8988T (cell line): ENCODE data around the gene BCAP31.
"Not testable (repeated sequence)": the region's sequence is repeated elsewhere in the genome, so short reads cannot be mapped to it uniquely, and the experiment has no call there.

Source experiments
- DNase-seq: peaks from one replicate; pipeline ENCODE4 v3.0.0; 2011

BCAP31 gene

DNA sequence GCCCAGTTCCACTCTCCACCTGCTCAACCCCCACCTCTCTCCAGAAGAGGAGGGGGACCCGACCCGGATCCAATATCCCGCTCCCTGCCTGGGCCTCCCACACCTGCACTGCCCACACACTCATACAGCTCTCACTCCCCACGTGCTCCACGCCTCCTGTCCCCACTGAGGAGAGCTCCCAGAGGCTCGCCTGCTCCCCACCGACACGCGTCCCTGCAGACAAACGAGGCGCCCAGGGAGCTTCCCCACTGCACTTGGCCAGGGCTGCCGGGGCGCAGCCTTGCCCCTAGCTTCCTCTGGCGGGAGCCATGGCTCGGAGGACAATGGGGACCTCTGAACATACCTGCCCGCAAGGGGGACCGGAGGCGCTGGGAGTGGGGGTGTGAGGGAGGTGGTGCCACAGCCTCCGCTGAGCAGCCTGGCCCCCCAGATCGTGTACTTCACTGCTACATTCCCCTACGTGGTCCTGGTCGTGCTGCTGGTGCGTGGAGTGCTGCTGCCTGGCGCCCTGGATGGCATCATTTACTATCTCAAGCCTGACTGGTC lies 31.5 kb downstream of the BCAP31 start:
- DNase-seq: no peak

GRCh38 chrX:153692003-153692402 lies 32.2 kb downstream of the BCAP31 start:
- DNase-seq: no peak

DNA sequence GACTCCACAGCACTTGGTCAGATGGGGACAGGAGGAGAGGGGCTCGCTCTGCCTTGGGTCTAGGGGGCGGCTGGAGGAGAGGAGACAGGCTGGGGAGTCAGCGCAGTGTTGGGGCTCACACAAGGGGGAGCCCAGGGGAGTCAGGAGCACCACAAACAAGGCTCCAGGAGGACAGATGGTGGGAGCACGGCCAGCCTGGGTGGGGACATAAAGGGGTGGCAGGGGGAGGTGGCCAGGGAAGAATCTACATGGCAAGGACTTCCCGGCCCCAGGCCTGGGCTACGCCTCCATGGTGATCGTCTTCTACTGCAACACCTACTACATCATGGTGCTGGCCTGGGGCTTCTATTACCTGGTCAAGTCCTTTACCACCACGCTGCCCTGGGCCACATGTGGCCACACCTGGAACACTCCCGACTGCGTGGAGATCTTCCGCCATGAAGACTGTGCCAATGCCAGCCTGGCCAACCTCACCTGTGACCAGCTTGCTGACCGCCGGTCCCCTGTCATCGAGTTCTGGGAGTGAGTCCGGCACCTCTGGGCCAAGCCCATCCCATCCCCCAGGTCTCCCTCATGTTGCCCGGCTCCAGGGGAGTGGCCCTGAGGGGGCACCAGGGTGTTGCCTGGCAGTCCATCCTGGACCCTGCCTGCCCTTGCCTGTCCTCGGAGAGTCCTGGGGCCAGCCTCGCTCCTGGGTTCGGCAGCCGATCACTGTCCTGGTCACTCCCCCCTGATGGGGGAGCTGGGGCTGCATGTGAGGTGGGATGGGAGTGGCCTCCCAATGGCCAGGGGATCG lies 33.0 kb downstream of the BCAP31 start:
- not testable (repeated sequence) for DNase-seq

DNA sequence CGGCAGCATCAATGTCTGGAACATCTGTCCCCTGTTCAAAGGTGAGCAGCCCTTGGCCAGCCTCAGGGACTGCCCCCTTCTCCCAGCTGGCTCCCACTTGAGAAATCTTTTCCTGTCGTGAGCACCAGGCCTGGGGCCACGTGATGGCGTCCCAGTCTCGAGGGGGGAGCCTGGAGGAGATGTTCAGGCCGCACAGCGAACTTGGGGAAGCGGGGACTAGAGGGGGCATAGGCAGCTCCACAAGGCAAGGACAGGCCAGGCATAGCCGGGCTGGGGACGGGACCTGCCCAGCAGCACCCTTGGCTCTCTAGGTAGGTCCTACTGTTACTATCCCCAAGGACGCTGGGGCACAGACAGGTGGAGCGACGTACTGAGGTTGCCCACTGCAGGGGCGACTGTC lies 33.7 kb downstream of the BCAP31 start:
- DNase-seq: no peak

DNA sequence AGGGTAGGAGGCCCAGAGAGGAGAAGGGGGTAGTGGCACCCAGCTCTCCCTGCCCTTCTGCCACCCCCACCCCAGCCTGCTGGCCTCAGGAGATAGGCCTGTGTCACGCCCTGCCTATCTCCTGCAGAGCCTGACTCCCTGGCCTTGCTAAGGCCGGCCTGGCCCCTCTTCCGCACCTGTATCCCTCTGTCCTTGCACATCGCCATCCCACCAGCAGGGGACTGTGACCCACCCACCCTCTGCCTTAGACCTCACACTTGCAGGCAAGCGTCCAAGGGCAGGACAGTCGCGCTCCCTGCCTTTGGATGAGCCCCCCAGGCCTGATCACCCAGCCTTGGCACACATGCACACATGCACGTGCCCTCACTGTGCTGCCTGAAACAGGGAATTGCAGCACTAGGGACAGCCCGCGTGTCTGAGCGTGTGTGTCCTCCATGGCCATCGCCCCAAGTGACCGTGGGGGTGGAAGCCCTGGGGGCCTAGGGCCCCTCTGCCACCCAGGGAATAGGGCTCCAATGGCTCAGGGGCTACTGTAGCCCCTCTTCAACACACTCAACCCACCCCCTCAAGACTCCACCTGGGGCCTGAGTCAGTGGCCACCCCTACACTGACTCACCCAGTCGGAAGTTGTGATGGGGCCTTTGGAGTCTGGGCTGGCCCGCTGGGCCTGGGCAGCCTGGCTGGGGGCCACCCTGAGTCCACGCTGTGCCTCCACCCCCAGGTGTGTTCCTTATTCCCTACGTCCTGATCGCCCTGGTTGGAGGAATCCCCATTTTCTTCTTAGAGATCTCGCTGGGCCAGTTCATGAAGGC lies 34.3 kb downstream of the BCAP31 start:
- no peak for DNase-seq

GRCh38 chrX:153688911-153689590 lies 35.1 kb downstream of the BCAP31 start:
- no peak for DNase-seq

- no peak for DNase-seq
These were observed 35.7 kb downstream of the BCAP31 start for GRCh38 chrX:153688506-153688905.

DNA sequence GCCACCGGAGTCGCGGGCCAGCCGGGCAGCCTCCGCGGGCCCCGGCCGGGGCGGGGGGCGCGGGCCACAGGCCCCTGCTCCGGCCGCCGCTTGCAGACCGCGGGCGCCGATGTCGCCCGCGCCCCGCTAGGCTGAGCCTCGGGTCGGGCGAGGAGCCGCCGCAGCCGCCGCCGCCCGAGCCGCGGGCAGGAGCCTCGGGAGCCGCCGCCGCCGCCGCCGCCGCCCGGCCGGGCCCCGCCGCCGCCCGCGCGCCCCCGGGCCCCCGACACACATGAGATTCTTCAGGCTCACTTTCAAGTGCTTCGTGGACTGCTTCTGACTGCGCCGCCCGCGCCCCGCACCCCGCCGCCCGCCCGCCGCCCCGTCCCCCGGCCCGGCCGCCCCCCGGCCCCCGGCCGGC lies 36.1 kb downstream of the BCAP31 start:
- no peak for DNase-seq

DNA sequence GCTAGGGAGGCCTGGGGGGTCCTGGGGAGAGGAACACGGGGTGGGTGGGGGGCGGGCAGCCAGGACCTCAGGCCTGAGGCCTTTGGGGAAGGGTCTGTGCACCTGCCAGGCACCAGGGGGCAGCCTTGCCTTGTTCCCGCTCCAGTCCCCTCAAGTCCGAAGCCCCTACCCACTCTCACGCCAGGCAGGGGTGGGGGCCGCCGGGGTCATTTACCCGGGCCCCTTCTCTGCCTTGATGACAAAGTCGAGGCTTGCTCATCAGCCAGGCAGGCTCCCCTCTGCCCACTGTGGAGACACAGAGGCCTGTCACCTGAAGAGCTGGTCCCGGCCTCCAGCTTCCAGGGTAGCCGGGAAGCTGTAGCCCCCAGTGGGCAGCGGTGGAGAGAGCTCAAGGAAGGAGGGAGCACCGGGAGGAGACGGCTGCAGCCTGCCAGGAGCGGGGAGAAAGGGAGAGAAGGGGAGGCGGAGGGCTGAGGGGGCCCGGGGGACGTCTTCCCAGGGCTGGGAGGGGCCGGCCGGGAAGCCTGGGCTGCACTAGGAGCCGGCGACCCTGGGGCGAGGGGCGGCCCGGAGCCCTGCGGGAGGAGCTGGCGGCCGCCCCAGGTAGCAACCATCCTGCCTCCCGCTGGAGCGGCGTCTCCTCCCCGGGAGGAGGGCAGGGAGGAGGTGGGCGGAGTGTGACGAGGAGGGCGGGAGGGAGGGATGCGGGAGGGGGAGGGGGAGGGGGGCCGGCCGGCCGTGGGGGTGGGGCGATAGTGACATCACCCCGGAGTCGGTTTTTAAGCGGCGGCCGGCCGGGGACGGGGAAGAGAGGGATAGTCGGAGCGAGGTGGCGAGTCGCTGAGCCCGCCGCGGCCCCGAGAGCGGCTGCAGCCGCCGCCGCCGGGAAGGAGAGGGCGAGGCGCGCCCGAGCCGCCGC lies 36.8 kb downstream of the BCAP31 start, which contains the start of gene SLC6A8:
Gene SLC6A8 (plus strand): TSS at position 806 of the 919 bp plus-strand sequence. CDS start 649 bp downstream, outside the sequence.
- DNase-seq: peak; percentile 66

DNA sequence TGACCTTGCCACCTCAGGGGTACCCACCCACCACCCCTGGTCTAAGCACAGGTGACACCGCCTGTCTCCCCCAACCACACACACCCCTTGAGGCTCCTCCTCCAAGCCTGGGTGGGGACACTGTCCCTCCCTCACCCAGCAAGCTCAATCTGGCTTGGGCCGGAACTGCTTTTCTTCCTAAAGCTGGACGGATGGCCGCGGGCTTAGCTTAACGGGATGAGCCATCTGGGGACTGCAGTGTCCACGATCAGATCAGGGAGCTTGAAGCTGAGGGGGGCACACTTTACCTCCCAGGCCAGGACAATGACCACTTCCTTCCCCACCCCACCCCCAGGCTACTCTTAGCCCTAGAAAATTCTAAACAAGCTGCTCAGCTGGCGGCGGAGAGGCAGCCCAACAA lies 37.5 kb downstream of the BCAP31 start:
- no peak for DNase-seq

GRCh38 chrX:153685751-153686696 lies 38.2 kb downstream of the BCAP31 start:
- DNase-seq: no peak

DNA sequence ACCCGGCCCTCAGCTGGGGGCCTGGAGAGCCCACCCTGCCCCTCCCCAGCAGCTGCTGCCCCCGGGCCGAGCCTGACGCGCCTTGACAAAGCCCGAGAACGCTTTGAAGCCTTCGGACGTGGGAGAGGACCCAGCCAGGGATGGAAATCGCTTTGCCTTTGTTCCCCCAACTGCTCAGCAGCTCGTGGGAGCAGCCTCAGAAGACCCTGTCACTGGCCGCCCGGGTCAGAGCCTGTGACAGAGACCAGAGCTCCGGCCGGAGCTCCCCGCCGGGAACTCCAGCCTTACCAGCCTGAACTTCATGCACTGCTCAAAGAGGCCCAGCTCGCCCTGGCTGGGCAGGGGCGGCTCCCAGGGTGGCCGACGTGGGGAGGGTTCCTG lies 39.0 kb downstream of the BCAP31 start:
- DNase-seq: no peak

GRCh38 chrX:153684467-153685155 lies 39.6 kb downstream of the BCAP31 start:
- no peak for DNase-seq

GRCh38 chrX:153683486-153683885 lies 40.7 kb downstream of the BCAP31 start:
- not testable (repeated sequence) for DNase-seq

- peak; percentile 4 for DNase-seq
These were observed 43.0 kb downstream of the BCAP31 start for GRCh38 chrX:153681175-153681574.

DNA sequence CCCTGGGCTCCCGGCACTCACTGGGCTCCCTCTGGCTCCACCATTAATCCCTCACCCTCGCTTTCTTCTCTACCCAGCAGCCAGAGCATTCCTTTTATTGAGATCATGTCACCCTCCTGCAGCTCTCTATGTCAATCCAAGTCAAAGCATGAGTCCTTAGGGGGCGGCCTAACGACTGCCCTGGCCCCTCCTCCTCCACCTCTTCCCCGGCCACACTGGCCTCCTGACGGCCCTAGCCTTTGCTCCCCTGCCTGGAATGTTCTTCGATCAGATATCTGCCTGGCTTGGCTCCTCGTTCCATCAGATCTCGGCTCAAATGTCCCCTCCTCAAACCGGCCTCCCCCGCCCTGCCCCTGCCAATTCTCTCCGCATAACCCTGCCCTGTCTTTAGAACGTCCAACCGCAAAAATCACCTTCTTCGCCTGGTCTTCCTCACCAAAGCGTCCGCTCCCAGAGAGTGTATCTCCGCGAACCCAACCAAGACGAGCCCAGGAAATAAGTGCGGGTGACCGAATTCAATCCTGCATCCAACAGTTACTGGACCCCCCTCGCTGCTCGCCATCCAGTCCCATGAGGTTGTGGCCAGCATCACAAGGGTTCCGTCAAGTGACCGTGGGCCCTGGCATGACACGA lies 49.9 kb downstream of the BCAP31 start:
- no peak for DNase-seq

- no peak for DNase-seq
These were observed 50.6 kb downstream of the BCAP31 start, which contains the start of gene PNCK for GRCh38 chrX:153673428-153674218. Gene PNCK (minus strand): TSS chrX:153673813. CDS start chrX:153673076, 737 bp downstream.

DNA sequence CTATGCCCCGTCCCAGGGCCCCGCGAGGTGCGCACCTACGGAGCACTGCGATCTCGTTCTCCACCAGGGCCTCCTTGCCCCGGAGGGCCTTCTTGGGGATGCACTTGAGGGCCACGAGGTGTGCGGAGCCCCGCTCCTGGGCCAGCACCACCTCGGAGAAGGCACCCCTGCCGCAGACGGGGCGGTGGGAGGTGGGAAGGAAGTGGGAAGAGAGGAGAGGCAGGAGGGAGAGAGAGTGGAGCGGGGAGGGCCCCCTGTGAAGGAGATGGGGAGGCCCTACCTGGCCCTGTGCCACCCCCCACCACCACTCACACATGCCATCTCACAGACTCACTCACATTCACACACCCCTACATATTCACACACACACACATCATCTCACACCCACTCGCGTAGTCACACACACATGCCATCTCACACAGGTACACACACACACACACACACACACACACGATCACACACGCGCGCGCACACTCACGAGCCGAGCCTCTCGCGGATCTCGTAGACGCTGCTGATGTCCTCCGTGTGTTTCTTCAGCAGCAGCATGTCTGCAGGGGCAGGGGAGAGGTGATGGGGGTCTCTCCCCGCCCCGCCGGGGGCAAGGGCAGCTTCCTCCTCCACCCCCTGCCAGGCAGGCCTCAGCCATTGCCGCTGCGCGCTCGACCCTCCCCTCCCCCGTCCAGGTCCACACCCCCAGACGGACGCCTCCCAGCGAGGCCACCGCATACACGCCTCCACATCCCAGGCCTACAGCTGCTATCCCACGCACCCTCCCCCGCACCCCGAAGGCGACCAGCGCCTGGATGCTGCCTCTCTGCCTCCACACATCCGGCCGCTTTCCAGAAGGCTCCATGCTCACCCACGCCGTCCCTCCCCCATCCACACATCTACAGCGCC lies 51.4 kb downstream of the BCAP31 start:
- DNase-seq: no peak
